Cardiac fibroblast (primary cell): ENCODE data around the gene KRIT1.
"Not testable (repeated sequence)": the region's sequence is repeated elsewhere in the genome, so short reads cannot be mapped to it uniquely, and the experiment has no call there.

Source experiments
- DNase-seq, 2 donors: peaks; one replicate each; pipeline versions ENCODE4 v3.0.0 to v3.0.0-alpha.2; 2010; ENCODE audit warnings: low read depth in 2 of 2
- H3K4me3 ChIP-seq, 2 donors: replicated peaks in 1 of 2; 1 replicate in 1 of 2; 2 replicates in 1 of 2; pipeline ENCODE4 v1.5.1; 2011; ENCODE audit warnings: low read depth in 2 of 2, low read length in 2 of 2, mild to moderate bottlenecking in 2 of 2, moderate library complexity in 1 of 2
- TF ChIP-seq, protein P1 (sequence below): IDR thresholded peaks from one replicate; pipeline ENCODE4 v1.5.1; 2011; ENCODE audit warnings: low read depth, mild to moderate bottlenecking, low read length, inconsistent platforms

The KRIT1 gene

DNA sequence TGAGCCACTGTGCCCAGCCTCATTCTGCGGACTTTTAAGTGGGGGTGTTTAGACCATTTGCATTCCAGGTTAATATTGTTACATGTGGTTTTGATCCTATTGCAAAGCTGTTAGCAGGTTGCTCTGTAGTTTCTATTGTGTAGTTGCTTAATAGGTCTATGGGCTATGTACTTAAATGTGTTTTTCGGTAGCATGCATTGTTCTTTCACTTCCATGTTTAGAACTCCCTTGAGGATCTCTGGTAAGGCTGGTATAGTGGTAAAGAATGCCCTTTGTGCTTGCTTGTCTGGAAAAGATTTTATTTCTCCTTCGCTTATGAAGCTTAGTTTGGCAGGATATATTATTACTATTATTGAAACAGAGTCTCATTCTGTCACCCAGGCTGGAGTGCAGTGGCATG lies 53.4 kb downstream of the KRIT1 start:
- H3K4me3 ChIP-seq: no peak overlapping the region
- TF ChIP-seq, protein P1, sequence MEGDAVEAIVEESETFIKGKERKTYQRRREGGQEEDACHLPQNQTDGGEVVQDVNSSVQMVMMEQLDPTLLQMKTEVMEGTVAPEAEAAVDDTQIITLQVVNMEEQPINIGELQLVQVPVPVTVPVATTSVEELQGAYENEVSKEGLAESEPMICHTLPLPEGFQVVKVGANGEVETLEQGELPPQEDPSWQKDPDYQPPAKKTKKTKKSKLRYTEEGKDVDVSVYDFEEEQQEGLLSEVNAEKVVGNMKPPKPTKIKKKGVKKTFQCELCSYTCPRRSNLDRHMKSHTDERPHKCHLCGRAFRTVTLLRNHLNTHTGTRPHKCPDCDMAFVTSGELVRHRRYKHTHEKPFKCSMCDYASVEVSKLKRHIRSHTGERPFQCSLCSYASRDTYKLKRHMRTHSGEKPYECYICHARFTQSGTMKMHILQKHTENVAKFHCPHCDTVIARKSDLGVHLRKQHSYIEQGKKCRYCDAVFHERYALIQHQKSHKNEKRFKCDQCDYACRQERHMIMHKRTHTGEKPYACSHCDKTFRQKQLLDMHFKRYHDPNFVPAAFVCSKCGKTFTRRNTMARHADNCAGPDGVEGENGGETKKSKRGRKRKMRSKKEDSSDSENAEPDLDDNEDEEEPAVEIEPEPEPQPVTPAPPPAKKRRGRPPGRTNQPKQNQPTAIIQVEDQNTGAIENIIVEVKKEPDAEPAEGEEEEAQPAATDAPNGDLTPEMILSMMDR: no peak
- no peak for DNase-seq

- not testable (repeated sequence) for H3K4me3 ChIP-seq, DNase-seq
Observed at GRCh38 chr7:92189246-92189645, 56.5 kb downstream of the KRIT1 start.

- H3K4me3 ChIP-seq, DNase-seq: not testable (repeated sequence)
Observed at GRCh38 chr7:92184294-92184693, 61.4 kb downstream of the KRIT1 start.

DNA sequence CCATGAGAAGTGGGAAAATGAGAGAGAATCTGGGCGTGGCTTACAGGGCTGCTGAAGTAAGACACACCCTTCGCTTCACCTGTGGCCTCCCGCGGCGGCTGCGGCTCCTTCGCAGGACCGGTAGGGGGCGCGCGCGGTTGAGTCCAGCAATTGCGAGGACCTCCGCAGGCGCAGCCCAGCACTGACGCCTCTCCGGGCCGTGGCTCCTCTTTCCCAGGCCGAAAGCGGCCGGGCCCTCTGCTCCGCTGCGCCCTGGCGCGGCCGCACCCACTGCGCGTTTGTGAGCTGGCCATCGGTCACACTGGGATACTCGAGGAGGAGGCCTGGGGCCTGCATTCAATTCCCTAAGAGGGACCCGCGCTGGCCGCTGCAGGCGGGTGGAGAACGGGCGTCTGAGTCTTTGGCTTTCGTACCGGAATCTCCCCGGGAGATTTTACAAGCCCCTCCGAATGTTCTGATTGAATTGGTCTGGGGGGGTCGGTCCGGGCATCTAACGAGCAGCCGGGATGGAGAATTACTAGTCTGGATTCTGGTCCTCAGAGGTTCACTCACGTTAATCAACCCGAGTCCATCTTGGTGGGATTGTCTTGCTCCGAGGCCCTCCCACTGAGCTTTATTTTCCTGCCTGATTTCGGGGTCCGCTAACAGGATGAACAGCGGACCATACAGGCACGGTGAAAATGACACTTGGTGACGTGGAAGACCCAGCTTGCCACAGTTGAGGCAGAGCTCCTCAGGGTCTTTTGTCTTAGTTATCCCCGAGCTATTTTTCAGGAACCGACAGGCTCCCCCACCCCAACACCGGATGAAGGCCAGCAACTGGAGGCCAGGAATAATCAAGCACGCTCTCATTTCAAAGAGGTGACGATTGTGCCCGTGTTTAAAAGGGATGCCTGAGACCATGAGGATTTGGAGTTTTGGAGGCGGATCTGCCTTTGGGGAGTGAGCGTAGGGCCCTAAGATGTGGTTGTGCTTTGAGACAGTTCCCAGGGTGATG lies 66.5 kb downstream of the KRIT1 start, which contains the start of gene LRRD1:
Gene LRRD1 (minus strand): TSS at position 215 of the 997 bp plus-strand sequence. CDS start 13,940 bp downstream, outside the sequence.
- TF ChIP-seq, protein P1: peak; percentile 98
- peak; percentile 85 to 89 for DNase-seq
- peak within 1 kb of the TSS; percentile 38 to 47 for H3K4me3 ChIP-seq

GRCh38 chr7:92177362-92177761 lies 68.4 kb downstream of the KRIT1 start:
- peak; percentile 20 to 38 for DNase-seq
- TF ChIP-seq, protein P1: no peak
- H3K4me3 ChIP-seq: no peak overlapping the region

- H3K4me3 ChIP-seq, DNase-seq: not testable (repeated sequence)
Observed at GRCh38 chr7:92169529-92169928, 76.2 kb downstream of the KRIT1 start.

- no peak for DNase-seq
- H3K4me3 ChIP-seq: no peak overlapping the region
- TF ChIP-seq, protein P1: no peak
Observed at GRCh38 chr7:92161271-92161670, 84.4 kb downstream of the KRIT1 start.

GRCh38 chr7:92158660-92159575 lies 86.8 kb downstream of the KRIT1 start:
- DNase-seq: peak; percentile 79 to 93
- H3K4me3 ChIP-seq: no peak overlapping the region
- TF ChIP-seq, protein P1: no peak
